Stimulated activated CD8-positive, alpha-beta memory T cell treated with anti-CD3 and anti-CD28 coated beads, Interleukin-12 subunit alpha, Interleukin-12 subunit beta, amount 100 ng/mL, for 1 hour (primary cell): ENCODE results near the gene ERG.

Experiments used
- DNase-seq: peaks from one replicate; pipeline ENCODE4 v3.0.0-alpha.2; 2020; ENCODE audit warnings: low read depth

Gene ERG

GRCh38 chr21:38356883-38357625 lies 141.2 kb downstream of the ERG start:
- DNase-seq = no peak

GRCh38 chr21:38355992-38356781 lies 142.1 kb downstream of the ERG start:
- DNase-seq = peak; percentile 32

- no peak for DNase-seq
Observed at GRCh38 chr21:38355353-38355752, 142.9 kb downstream of the ERG start.

- DNase-seq = no peak
Observed at GRCh38 chr21:38354746-38355145, 143.5 kb downstream of the ERG start.

GRCh38 chr21:38354231-38354630 lies 144.0 kb downstream of the ERG start:
- DNase-seq = no peak

GRCh38 chr21:38352536-38353219 lies 145.6 kb downstream of the ERG start:
- no peak for DNase-seq

GRCh38 chr21:38351961-38352521 lies 146.2 kb downstream of the ERG start:
- no peak for DNase-seq

GRCh38 chr21:38351176-38351959 lies 146.9 kb downstream of the ERG start:
- no peak for DNase-seq

GRCh38 chr21:38350684-38351083 lies 147.6 kb downstream of the ERG start:
- no peak for DNase-seq

- no peak for DNase-seq
Observed at GRCh38 chr21:38349977-38350376, 148.3 kb downstream of the ERG start.

- DNase-seq = no peak
Observed at GRCh38 chr21:38349111-38349746, 149.0 kb downstream of the ERG start.

- no peak for DNase-seq
Observed at GRCh38 chr21:38346286-38346685, 152.0 kb downstream of the ERG start.

- no peak for DNase-seq
Observed at GRCh38 chr21:38343691-38344090, 154.6 kb downstream of the ERG start.

- DNase-seq = no peak
Observed at GRCh38 chr21:38342739-38343138, 155.5 kb downstream of the ERG start.

GRCh38 chr21:38341546-38342012 lies 156.7 kb downstream of the ERG start:
- no peak for DNase-seq

GRCh38 chr21:38340131-38340530 lies 158.1 kb downstream of the ERG start:
- DNase-seq = no peak

- DNase-seq = no peak
Observed at GRCh38 chr21:38337793-38338192, 160.5 kb downstream of the ERG start.

GRCh38 chr21:38334866-38335265 lies 163.4 kb downstream of the ERG start:
- DNase-seq = no peak

- DNase-seq = no peak
Observed at GRCh38 chr21:38333301-38334272, 164.7 kb downstream of the ERG start.

- DNase-seq = no peak
Observed at GRCh38 chr21:38330666-38331065, 167.6 kb downstream of the ERG start.
